T-helper 22 cell (primary cell): ENCODE results near the gene KRTAP25-1.

Experiments used
- DNase-seq: peaks from one replicate; pipeline ENCODE4 v3.0.0-alpha.2; 2020; ENCODE audit warnings: low read depth

Gene KRTAP25-1

GRCh38 chr21:30289215-30289614, at the start of gene KRTAP25-1:
KRTAP25-1 (minus strand) TSS chr21:30289514; CDS start chr21:30289490, 24 bp downstream.
- DNase-seq, result no peak

GRCh38 chr21:30338717-30339116, 49.4 kb upstream of the KRTAP25-1 start:
- no peak for DNase-seq

GRCh38 chr21:30337772-30338171, 48.5 kb upstream of the KRTAP25-1 start:
- no peak for DNase-seq

- DNase-seq, result no peak
These were observed 48.0 kb upstream of the KRTAP25-1 start, which contains the start of gene KRTAP27-1 for GRCh38 chr21:30337276-30337744. KRTAP27-1 (minus strand) TSS chr21:30337694; CDS start chr21:30337668, 26 bp downstream.

GRCh38 chr21:30336596-30336995, 47.3 kb upstream of the KRTAP25-1 start:
- DNase-seq, result no peak

- no peak for DNase-seq
These were observed 44.4 kb upstream of the KRTAP25-1 start for GRCh38 chr21:30333736-30334135.

- no peak for DNase-seq
These were observed 43.4 kb upstream of the KRTAP25-1 start for GRCh38 chr21:30332681-30333080.

GRCh38 chr21:30329203-30329875, 40.0 kb upstream of the KRTAP25-1 start:
- DNase-seq, result no peak

GRCh38 chr21:30326390-30326789, 37.1 kb upstream of the KRTAP25-1 start:
- no peak for DNase-seq

GRCh38 chr21:30320215-30320614, 30.9 kb upstream of the KRTAP25-1 start, which contains the start of gene KRTAP26-1:
KRTAP26-1 (minus strand) TSS chr21:30320315; CDS start chr21:30320035, 280 bp downstream.
- DNase-seq, result no peak

GRCh38 chr21:30315701-30316100, 26.4 kb upstream of the KRTAP25-1 start:
- no peak for DNase-seq

- DNase-seq, result no peak
These were observed 17.6 kb upstream of the KRTAP25-1 start for GRCh38 chr21:30306884-30307283.

- no peak for DNase-seq
These were observed 15.8 kb upstream of the KRTAP25-1 start for GRCh38 chr21:30305136-30305535.

- DNase-seq, result no peak
These were observed 6.5 kb downstream of the KRTAP25-1 start, which contains the start of gene KRTAP24-1 for GRCh38 chr21:30282850-30283249. KRTAP24-1 (minus strand) TSS chr21:30282950; CDS start chr21:30282932, 18 bp downstream.

GRCh38 chr21:30271611-30272010, 17.7 kb downstream of the KRTAP25-1 start:
- DNase-seq, result no peak

GRCh38 chr21:30271156-30271555, 18.2 kb downstream of the KRTAP25-1 start:
- no peak for DNase-seq

- DNase-seq, result no peak
These were observed 19.3 kb downstream of the KRTAP25-1 start for GRCh38 chr21:30269803-30270530.

GRCh38 chr21:30268608-30269197, 20.6 kb downstream of the KRTAP25-1 start:
- DNase-seq, result no peak

- no peak for DNase-seq
These were observed 31.5 kb downstream of the KRTAP25-1 start for GRCh38 chr21:30257773-30258172.

- DNase-seq, result no peak
These were observed 33.2 kb downstream of the KRTAP25-1 start for GRCh38 chr21:30256100-30256499.

GRCh38 chr21:30255679-30256078, 33.6 kb downstream of the KRTAP25-1 start:
- no peak for DNase-seq

GRCh38 chr21:30251781-30252180, 37.5 kb downstream of the KRTAP25-1 start:
- no peak for DNase-seq

GRCh38 chr21:30249936-30250335, 39.4 kb downstream of the KRTAP25-1 start:
- DNase-seq, result no peak
